AG04449 (cell line): Measurements from ENCODE around the gene C16orf89.
A peak's percentile ranks its signal among the peaks of the same experiment; 100 is the strongest.
"Not testable (repeated sequence)": the region's sequence is repeated elsewhere in the genome, so short reads cannot be mapped to it uniquely, and the experiment has no call there.

Source experiments
- CTCF ChIA-PET: fragments of 350-600 bp; formaldehyde crosslinking; extraction: SDS; loops from one replicate; lab custom pipeline; 2021; ENCODE audit warnings: antibody characterized with exemption; lab: Yijun Ruan, JAX
- POLR2A ChIA-PET: fragments of 400-600, 350-600 bp; formaldehyde crosslinking; extraction: SDS; loops from one replicate; lab custom pipeline; 2020; ENCODE audit warnings: antibody characterized with exemption, inconsistent platforms; lab: Yijun Ruan, JAX
- DNase-seq: peaks from one replicate; pipeline ENCODE4 v3.0.0-alpha.2; 2010; ENCODE audit warnings: low read depth, low spot score
- H3K4me3 ChIP-seq: 2 replicates; pipeline ENCODE4 v1.5.1; 2011; ENCODE audit warnings: low read depth, mild to moderate bottlenecking, control low read depth, low read length
- TF ChIP-seq, protein P1 (sequence below): IDR thresholded peaks from one replicate; pipeline ENCODE4 v1.5.1; 2011; ENCODE audit warnings: mild to moderate bottlenecking, moderate library complexity, low read length, control low read depth, inconsistent platforms; ENCODE audit not compliant: insufficient read depth; ENCODE audit errors: missing control alignments

C16orf89 gene

DNA sequence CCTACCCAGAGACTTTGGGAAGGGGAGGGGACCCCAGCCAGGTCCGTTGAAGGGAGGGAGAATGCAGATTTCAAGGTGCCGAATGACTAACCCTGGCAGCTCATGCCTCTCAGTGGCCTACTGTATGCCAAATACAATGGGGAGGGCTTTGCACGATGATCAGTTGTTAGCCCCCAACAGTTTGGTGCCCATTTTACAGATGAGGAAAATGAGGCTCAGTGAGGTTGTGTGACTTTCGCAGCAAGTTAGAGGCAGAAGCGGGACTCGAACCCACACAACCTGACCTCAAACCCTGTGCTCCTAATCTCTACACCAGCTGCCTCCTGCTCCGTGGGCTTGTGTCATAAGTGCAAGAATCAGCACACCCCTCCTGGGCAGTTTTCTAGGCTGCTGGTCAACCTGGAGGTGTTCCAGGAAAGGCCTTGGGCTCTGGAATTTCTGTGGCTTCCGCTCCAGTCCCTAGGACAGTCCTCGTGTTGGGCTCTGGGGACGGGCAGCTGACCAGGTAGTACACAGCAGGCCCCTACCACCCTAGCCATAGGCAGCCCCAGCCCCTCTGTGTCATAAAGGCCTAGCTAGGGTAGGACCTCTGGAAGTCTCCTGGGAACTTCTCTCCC is 20.1 kb downstream of the C16orf89 start:
- TF ChIP-seq, protein P1, sequence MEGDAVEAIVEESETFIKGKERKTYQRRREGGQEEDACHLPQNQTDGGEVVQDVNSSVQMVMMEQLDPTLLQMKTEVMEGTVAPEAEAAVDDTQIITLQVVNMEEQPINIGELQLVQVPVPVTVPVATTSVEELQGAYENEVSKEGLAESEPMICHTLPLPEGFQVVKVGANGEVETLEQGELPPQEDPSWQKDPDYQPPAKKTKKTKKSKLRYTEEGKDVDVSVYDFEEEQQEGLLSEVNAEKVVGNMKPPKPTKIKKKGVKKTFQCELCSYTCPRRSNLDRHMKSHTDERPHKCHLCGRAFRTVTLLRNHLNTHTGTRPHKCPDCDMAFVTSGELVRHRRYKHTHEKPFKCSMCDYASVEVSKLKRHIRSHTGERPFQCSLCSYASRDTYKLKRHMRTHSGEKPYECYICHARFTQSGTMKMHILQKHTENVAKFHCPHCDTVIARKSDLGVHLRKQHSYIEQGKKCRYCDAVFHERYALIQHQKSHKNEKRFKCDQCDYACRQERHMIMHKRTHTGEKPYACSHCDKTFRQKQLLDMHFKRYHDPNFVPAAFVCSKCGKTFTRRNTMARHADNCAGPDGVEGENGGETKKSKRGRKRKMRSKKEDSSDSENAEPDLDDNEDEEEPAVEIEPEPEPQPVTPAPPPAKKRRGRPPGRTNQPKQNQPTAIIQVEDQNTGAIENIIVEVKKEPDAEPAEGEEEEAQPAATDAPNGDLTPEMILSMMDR = no peak
- DNase-seq = no peak
- H3K4me3 ChIP-seq = no peak overlapping the region
- ChIA-PET CTCF (interaction anchor here (1.3 kb wide), 1 partner anchor 12 kb away, joined by 3 read pairs; no protein-coding TSS in a partner anchor), POLR2A (no interaction called here)

DNA sequence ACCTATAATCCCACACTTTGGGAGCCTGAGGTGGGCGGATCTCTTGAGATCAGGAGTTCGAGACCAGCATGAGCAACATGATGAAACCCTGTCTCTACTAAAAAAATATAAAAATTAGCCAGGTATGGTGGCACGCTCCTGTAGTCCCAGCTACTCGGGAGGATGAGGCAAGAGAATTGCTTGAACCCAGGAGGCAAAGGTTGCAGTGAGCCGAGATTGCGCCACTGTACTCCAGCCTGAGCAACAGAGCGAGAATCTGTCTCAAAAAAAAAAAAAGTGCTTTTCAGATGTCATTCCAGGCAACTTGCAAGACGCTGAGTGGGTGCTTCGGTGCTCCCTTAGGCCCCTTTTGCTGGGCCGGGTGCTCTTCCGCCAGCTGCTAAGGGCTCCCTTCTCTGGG is 21.2 kb downstream of the C16orf89 start:
- CTCF ChIA-PET = interaction anchor here (0.9 to 1.3 kb wide), 2 partner anchors 13 to 22 kb away, joined by 3 read pairs; no protein-coding TSS in a partner anchor
- DNase-seq, POLR2A ChIA-PET, H3K4me3 ChIP-seq: not testable (repeated sequence)

DNA sequence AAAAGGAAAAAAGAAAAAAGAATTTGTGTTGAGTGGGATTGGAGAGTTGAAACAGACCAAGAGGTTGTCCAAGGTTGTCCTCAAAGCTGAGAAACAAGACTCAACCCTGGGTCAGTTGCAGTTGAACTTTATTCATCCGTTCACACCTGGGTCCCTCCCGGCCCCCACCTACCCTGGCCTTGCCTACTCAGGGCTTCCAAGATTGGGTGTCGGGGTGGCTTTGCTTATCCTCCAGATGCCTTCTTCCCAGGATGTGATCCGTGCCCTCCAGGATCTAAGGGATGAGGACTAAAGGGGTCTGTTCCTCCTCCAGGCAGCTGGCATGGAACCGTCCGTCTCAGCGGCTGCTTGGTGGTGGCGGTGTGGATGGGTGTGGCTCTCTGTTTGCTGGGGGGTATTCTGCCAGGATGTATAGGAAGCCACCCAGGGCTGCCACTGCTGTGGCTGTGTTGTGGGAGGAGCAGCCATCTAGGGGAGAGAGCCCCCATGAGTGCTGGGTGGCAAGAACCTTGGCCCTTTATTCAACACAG is 21.7 kb downstream of the C16orf89 start:
- CTCF ChIA-PET = interaction anchor here (0.9 kb wide), 1 partner anchor 22 kb away, joined by 3 read pairs; no protein-coding TSS in a partner anchor
- POLR2A ChIA-PET = no interaction called here

DNA sequence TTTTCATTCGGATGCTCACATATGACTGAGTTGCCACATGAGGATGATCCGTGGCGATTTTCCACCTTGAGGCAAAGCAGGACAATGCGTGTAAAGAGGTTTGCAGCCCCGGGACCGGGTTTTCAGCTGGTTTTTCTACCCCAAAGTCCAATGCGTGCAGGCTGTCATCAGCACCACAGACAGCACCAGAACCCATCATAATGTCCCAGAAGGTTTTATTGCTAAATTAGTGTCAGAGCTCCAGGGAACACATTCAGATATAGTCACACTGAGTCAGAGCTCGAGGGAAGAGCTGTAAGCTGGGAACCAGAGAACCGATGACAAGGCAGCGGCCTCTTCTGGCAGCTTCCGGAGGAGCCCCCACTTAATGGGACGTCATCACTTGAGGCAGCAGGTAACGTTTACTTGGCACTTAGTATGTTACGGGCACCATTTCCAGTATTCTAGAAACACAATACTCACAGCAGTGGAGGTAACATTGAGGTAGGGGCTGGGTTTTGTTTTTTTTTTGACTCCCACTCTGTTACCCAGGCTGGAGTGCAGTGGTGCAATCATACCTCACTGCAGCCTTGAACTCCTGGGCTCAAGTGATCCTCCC is 23.1 kb downstream of the C16orf89 start:
- POLR2A ChIA-PET = no interaction called here
- no peak overlapping the region for H3K4me3 ChIP-seq
- CTCF ChIA-PET = interaction anchor here (0.9 to 1.9 kb wide), 4 partner anchors 9 to 24 kb away, joined by 3 to 6 read pairs (median 4); partner anchors contain the start of gene NAGPA
- DNase-seq = no peak
- TF ChIP-seq, protein P1 = no peak

More for the DNA sequence above, 21.7 kb downstream of the C16orf89 start:
- no peak for DNase-seq
- TF ChIP-seq, protein P1 = no peak
- H3K4me3 ChIP-seq = no peak overlapping the region

DNA sequence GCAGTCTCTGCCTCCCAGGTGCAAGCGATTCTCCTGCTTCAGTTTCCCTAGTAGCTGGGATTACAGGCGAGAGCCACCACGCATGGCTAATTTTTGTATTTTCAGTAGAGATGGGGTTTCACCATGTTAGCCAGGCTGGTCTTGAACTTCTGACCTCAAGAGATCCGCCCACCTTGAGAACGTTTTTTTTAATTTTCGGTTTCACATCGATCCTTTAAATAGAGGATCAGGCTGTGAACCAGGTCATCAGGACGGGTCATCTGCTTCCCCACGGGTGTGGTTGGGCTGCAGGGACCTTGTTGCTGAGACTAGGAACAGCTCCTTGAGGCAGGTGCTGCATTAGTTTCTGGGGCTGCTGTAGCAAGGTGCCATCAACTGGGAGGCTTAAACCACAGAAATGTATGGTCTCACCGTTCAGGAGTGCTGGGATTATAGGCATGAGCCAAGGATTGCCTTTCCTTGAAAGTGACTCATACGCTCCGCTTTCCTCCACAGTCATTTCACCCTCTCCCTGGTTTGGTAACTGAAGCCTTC is 24.1 kb downstream of the C16orf89 start:
- TF ChIP-seq, protein P1 = no peak
- no peak overlapping the region for H3K4me3 ChIP-seq
- ChIA-PET CTCF (interaction anchor here (1.3 to 1.9 kb wide), 2 partner anchors 8 to 23 kb away, joined by 3 to 6 read pairs; partner anchors contain the start of gene NAGPA), POLR2A (no interaction called here)
- peak; percentile 17 for DNase-seq

DNA sequence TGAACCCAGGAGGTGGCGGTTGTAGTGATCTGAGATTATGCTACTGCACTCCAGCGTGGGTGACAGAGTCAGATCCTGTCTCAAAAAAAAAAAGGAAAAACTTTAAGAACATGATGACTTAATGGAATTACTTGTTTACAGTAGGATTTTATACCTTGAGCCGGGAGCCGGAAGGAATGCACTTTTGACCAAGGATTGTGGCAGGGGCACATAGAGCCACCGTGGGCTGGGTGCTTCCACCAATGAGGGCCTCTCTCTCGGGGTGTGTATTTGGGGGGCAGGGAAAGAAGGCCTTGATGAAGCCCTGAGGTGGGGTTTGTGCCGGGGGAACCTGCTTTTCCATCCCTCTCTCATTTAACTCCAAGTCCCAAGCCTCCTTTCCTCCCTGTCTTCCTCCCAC is 25.3 kb downstream of the C16orf89 start:
- ChIA-PET POLR2A (no interaction called here), CTCF (no interaction called here)

More for the DNA sequence above, 25.3 kb downstream of the C16orf89 start:
- no peak for DNase-seq
- TF ChIP-seq, protein P1 = no peak
- no peak overlapping the region for H3K4me3 ChIP-seq
